ENCODE measurements around the gene WWC1.

- TF ChIP-seq, protein P1, sequence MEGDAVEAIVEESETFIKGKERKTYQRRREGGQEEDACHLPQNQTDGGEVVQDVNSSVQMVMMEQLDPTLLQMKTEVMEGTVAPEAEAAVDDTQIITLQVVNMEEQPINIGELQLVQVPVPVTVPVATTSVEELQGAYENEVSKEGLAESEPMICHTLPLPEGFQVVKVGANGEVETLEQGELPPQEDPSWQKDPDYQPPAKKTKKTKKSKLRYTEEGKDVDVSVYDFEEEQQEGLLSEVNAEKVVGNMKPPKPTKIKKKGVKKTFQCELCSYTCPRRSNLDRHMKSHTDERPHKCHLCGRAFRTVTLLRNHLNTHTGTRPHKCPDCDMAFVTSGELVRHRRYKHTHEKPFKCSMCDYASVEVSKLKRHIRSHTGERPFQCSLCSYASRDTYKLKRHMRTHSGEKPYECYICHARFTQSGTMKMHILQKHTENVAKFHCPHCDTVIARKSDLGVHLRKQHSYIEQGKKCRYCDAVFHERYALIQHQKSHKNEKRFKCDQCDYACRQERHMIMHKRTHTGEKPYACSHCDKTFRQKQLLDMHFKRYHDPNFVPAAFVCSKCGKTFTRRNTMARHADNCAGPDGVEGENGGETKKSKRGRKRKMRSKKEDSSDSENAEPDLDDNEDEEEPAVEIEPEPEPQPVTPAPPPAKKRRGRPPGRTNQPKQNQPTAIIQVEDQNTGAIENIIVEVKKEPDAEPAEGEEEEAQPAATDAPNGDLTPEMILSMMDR (IDR thresholded peaks at IDR 0.05): no peak
- TF ChIP-seq POLR2A (IDR thresholded peaks at IDR 0.05): no peak
Observed at GRCh38 chr5:168296682-168297081, 5.2 kb downstream of the WWC1 start.

Measured in body of pancreas (tissue), 4 donors.